HepG2 (cell line): ENCODE measurements around the gene CDC37. TPM values are rescaled to one million over a fixed set of nuclear protein-coding genes. Genes with fewer than 3 reads are reported as not detected.

Experiments
- AHDC1 ChIP-seq: sonication (generic); formaldehyde crosslinking; IDR thresholded peaks from 2 replicates; pipeline ENCODE4 v1.5.1; 2020; ENCODE audit warnings: mild to moderate bottlenecking, missing genetic modification reagents, borderline replicate concordance
- DDIT3 ChIP-seq: sonication (generic); formaldehyde crosslinking; IDR thresholded peaks from 2 replicates; pipeline ENCODE4 v1.4.0; 2020; ENCODE audit warnings: mild to moderate bottlenecking, missing genetic modification reagents
- SP5 ChIP-seq: IDR thresholded peaks from 2 replicates; pipeline ENCODE4 v1.6.1; 2016; ENCODE audit warnings: low read depth, borderline replicate concordance
- ZBTB43 ChIP-seq: sonication (generic); formaldehyde crosslinking; conservative IDR thresholded peaks from 2 replicates; pipeline ENCODE4 v1.4.0; 2020; ENCODE audit warnings: missing genetic modification reagents
- ZNF614 ChIP-seq: IDR thresholded peaks from 2 replicates; pipeline ENCODE4 v1.6.1; 2018; ENCODE audit warnings: missing biosample characterization, missing genetic modification reagents, inconsistent platforms, borderline replicate concordance
- ZNF879 ChIP-seq: sonication (generic); formaldehyde crosslinking; IDR thresholded peaks from 2 replicates; pipeline ENCODE4 v1.8.1; 2023; ENCODE audit warnings: missing genetic modification reagents
- polyA plus RNA-seq, 8 experiments: library from polyadenylated mRNA; depleted of rRNA in 3 of 8; stranded (reverse) in 7 of 8; unstranded in 1 of 8; fragments of >200 nt; fragmentation: Illumina TruSeq in 4 of 8; extraction: Trizol in 4 of 8; gene quantifications; 2 replicates each; pipeline versions ENCODE4 v1.2.1 to v1.2.3, GENCODE V29; 2011 to 2016; ENCODE audit warnings: low read depth in 4 of 8, missing spikeins in 1 of 8, mixed read lengths in 1 of 8; ENCODE audit not compliant: insufficient read depth in 1 of 8
- total RNA-seq, 5 experiments: library from RNA; depleted of rRNA; stranded (reverse); fragments of >200 nt; fragmentation: Illumina TruSeq; extraction: Trizol; gene quantifications; 2 replicates each; pipeline ENCODE4 v1.2.3, GENCODE V29; 2016; ENCODE audit warnings: low read depth in 1 of 5

The CDC37 gene
- total and polyA plus RNA-seq, 2 of the 13 experiments (the other 11 are each of a cell fraction or from before 2014, with no cell fraction given) = 158 to 177 TPM

GRCh38 chr19:10393137-10393536 is 10.2 kb downstream of the CDC37 start (continued):
- TF ChIP-seq AHDC1 (CRISPR knock-in tag) (no peak), ZNF879 (no peak), DDIT3 (CRISPR knock-in tag) (no peak), ZBTB43 (no peak), SP5 (CRISPR knock-in tag) (no peak), ZNF614 (no peak)
